HK-2 (cell line): ENCODE measurements around the gene FAM131A.
A peak's percentile ranks its signal among the peaks of the same experiment; 100 is the strongest.

Experiments used
- DNase-seq: peaks from one replicate; pipeline ENCODE4 v3.0.0-alpha.2; 2018; ENCODE audit not compliant: unreplicated experiment

Gene FAM131A

GRCh38 chr3:184357248-184358123 lies 20.1 kb downstream of the FAM131A start:
- no peak for DNase-seq

- no peak for DNase-seq
Observed at GRCh38 chr3:184358124-184358767, 20.8 kb downstream of the FAM131A start.

GRCh38 chr3:184358921-184359350 lies 21.5 kb downstream of the FAM131A start:
- DNase-seq = no peak

GRCh38 chr3:184359610-184360009 lies 22.2 kb downstream of the FAM131A start:
- DNase-seq = no peak

GRCh38 chr3:184360070-184360928 lies 22.9 kb downstream of the FAM131A start:
- no peak for DNase-seq

- no peak for DNase-seq
Observed at GRCh38 chr3:184360929-184361531, 23.6 kb downstream of the FAM131A start.

GRCh38 chr3:184361532-184361931 lies 24.1 kb downstream of the FAM131A start, which contains the start of the genes CLCN2 and POLR2H:
Gene CLCN2, minus strand, starts transcription at chr3:184361605. Its CDS starts 126 bp downstream, at chr3:184361479.
Gene POLR2H, plus strand, starts transcription at chr3:184361710. Its CDS starts 1,783 bp downstream, at chr3:184363493.
- peak; percentile 76 for DNase-seq

- DNase-seq = peak; percentile 83
Observed at GRCh38 chr3:184361932-184362667, 24.7 kb downstream of the FAM131A start.

GRCh38 chr3:184362668-184363546 lies 25.5 kb downstream of the FAM131A start:
- DNase-seq = peak; percentile 99

GRCh38 chr3:184366619-184367289 lies 29.4 kb downstream of the FAM131A start:
- DNase-seq = no peak

GRCh38 chr3:184368116-184368515 lies 30.7 kb downstream of the FAM131A start:
- DNase-seq = no peak

- DNase-seq = no peak
Observed at GRCh38 chr3:184368586-184369183, 31.3 kb downstream of the FAM131A start.

- DNase-seq = peak; percentile 84
Observed at GRCh38 chr3:184371570-184372018, 34.2 kb downstream of the FAM131A start.

GRCh38 chr3:184372296-184372821 lies 35.0 kb downstream of the FAM131A start:
- DNase-seq = no peak

GRCh38 chr3:184372911-184373310 lies 35.5 kb downstream of the FAM131A start:
- DNase-seq = no peak

GRCh38 chr3:184373422-184373821 lies 36.0 kb downstream of the FAM131A start:
- DNase-seq = no peak

GRCh38 chr3:184375747-184376461 lies 38.5 kb downstream of the FAM131A start:
- DNase-seq = no peak

- no peak for DNase-seq
Observed at GRCh38 chr3:184377374-184377773, 40.0 kb downstream of the FAM131A start.
